LoVo (cell line): ENCODE results near the gene CTNND1.

Experiments
- DNase-seq: peaks from one replicate; pipeline ENCODE4 v3.0.0-alpha.2; 2016; ENCODE audit warnings: low spot score

Gene CTNND1

DNA sequence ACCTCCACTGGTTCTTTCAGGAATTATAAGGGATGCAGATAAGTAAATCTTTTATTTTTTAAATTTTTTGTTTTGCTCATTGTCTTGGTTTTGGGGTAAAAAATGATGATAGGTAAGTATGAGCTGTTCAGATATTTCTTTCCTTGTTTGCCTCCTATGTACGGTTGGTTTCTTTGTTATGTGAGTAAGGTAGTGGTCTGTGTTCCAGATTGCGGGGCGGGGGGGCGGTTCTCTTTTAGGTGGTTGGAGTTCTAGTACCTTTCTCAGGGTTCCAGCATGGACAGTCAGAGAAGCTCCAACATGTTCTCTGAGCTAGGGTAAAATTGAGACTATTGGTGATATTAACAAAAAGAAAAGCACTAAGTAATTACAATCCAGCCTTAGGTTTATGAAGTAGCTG is 2.4 kb downstream of the CTNND1 start:
- DNase-seq = no peak

GRCh38 chr11:57764566-57764965 is 3.0 kb downstream of the CTNND1 start:
- DNase-seq = no peak

DNA sequence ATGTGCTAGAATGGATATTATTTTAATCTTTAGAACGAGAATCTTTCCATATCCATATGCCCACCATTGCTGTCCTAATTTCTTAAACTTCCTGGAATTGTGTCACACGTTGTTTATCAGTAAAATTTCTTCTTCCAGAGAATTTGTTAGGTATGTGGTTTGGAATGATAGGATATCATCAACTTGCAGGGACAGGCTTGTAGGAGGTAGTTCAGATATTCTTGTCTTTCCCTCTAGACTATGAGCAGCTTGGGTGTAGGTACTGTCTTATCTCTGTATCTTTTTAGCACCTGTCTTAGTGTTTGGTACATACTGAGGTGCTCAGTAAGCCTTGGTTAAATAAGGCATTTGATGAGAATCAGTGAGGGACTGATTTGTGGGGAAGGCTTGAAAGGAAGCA is 3.4 kb downstream of the CTNND1 start:
- DNase-seq = no peak

- DNase-seq = no peak
These were observed 9.2 kb downstream of the CTNND1 start for GRCh38 chr11:57770793-57771192.

DNA sequence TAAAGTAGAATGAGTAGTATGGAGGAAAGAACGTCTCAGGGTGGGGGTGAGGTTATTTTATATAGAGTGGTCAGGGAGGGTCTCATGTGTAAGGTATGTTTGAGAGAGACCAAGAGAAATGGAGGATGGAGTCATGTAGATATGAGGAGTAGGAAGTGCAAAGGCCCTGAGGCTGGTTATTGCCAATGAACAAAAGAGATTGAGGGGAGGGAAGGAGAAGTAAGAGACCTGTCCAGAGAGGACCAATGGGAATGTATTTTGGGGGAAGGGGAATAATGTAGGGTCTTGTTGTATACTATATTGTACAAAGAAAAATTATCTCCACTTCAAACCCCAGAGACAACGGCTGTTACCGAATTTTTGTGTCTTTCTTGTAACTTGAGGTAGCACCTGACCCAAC is 9.8 kb downstream of the CTNND1 start:
- no peak for DNase-seq

GRCh38 chr11:57772562-57772961 is 11.0 kb downstream of the CTNND1 start:
- DNase-seq = no peak

DNA sequence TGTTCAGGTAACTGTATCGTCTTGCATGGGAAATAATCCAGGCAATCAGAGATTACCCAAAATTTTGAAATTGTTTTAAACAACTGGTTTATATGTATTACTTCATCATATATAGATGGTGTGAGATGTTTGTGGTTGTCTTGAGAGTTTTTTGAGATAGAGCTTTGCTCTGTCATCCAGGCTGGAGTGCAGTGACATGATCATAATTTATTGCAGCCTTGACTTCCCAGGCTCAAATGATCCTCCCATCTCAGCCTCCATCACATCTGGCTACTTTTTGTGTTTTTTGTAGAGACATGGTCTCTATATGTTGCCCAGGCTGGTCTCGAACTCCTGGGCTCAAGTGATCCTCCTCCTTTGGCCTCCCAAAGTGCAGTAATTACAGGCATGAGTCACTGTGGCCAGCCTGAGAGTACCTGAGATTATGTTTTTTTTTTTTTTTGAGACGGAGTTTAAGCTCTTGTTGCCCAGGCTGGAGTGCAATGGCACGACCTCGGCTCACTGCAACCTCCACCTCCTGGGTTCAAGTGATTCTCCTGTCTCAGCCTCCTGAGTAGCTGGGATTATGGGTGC is 11.5 kb downstream of the CTNND1 start:
- no peak for DNase-seq

- DNase-seq = no peak
These were observed 13.9 kb downstream of the CTNND1 start for GRCh38 chr11:57775491-57775890.

DNA sequence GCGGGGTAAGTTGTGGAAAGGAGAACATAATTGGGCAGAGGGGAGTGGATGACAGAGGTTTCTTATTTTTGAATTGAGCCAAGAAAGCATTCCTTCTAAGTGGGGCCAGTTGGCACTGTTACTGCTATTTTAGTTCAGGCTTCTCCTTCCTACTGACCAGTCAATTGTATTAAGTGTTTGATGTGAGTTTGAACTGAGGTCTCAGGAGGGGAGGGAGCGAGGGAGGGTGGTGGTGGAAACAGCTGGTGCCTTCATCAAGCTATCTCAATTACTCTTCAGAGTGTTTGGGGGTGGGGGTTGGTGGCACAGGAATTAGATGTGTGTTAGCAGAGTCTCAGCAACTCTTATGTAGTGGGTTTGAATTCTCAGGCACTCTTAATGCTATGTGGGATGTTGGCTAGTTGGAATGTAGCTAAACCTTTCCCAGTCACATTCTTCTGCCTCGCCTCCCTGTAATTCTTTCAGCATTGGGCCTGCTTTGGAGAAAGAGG is 14.5 kb downstream of the CTNND1 start:
- no peak for DNase-seq

DNA sequence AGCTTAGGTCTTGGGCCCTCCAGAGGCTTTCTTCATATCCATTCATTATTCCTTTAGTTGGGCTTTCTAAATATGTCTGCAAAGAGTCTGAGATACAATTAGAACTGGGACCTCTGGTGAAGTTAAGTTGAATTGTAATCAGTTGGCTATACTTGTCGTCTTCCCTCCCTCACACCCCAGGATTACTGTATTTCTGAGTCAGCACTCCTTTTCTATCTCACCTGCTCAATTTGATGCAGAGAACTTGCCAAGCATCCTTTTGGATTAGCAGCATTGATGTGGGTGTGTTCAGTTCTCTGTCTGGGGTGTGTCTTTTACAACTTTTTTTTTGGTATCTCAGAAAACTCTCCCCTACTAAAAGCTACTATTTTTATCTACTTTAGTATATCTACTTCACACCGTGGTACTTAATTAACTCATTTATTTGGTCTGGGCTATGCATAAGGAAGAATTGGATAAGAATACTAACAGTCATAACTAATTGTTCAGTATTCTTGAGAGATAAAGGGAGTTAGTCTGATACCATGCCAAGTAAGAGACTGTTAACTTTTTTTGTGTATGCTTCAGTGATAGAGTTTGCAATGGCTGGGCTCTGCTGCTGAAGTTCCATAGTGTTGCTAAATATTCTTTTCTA is 15.1 kb downstream of the CTNND1 start:
- DNase-seq = no peak

- DNase-seq = peak; percentile 79
These were observed 16.3 kb downstream of the CTNND1 start for GRCh38 chr11:57777969-57778317.

- peak; percentile 95 for DNase-seq
These were observed 16.9 kb downstream of the CTNND1 start for GRCh38 chr11:57778318-57779037.

DNA sequence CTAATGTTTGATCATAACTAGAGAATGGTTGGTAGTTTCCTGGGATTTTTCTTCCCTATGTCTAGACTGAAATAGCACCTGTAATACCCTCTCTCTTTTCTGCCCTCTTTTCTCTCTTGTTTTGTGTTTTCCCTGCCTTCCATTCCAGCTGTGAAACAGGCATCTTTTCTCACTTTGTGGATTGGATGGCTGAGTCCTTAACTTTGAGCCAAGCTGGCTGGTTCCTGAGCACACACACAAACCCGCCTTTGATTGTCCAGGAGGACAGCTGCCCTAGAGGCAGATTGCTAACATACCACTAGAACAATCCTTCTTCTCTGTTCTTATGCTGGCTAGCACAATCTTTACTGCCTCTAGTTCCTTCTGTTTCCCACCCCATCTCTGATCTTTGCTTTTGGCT is 17.7 kb downstream of the CTNND1 start:
- DNase-seq = no peak

- peak; percentile 84 for DNase-seq
These were observed 19.9 kb downstream of the CTNND1 start for GRCh38 chr11:57781529-57781943.

- DNase-seq = no peak
These were observed 23.5 kb downstream of the CTNND1 start for GRCh38 chr11:57785072-57785471.

DNA sequence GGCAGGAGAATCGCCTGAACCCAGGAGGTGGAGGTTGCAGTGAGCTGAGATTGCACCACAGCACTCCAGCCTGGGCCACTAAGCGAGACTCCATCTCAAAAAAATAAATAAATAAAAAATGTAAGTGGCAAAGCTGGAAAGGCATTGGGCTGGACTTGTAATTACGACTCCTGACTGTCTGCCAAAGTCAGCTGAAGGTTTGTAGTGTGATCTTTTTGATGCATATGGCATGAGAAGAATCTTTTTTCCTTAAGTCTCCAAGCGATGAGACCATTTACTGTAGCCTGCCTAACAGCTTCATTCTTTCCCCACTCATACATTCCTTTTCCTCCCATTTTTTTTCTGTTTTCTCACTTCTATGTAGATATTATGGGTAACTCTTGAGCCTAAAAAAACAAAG is 24.8 kb downstream of the CTNND1 start:
- DNase-seq = peak; percentile 15

- DNase-seq = no peak
These were observed 25.5 kb downstream of the CTNND1 start for GRCh38 chr11:57787006-57787604.

- DNase-seq = no peak
These were observed 26.5 kb downstream of the CTNND1 start for GRCh38 chr11:57787920-57788702.

DNA sequence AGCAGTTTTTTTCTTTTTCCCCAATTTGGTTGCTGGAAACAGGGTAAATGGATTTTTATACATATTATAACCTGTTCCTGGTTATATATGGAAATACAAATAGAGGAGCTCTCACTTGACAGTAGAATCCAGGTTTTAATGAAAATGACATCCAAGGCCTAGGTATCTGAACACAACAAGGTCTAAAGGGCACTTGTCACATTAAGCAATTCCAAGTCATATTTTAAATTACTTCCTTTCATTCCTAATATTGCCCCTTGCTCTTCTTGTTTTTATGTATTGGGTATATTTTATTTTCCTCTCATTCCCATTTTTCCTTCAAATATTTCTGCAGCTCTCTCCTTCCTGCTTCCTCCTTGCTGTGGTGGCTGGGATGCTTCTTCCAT is 27.1 kb downstream of the CTNND1 start:
- no peak for DNase-seq

GRCh38 chr11:57791321-57792059 is 29.9 kb downstream of the CTNND1 start:
- no peak for DNase-seq

DNA sequence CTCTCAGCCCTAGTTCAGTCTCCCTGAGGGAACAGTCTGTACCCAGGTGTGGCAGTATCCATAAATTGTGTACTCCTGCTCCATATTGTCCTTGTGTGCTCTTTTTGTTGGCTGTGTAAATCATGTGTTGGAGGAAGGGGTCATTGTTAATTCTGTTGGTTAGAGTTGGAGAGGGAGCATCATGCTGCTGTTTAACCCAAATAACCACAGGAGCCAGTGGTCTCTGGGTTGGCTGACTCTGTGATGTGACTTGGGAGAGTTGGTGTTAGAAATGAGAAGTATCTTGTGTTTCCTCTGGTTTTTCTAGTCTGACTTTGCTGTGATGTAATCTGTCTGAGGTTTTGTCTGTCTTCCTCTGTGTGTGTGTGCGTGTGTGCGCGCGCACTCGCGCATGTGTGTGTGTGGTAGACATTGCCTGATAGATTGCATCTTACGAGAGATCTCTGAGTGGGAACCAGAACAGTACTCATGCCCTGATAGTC is 30.5 kb downstream of the CTNND1 start:
- DNase-seq = no peak
